Stomach smooth muscle (tissue), 2 donors: ENCODE results near the gene GTPBP2.
A peak's percentile ranks its signal among the peaks of the same experiment; 100 is the strongest.
"Not testable (repeated sequence)": the region's sequence is repeated elsewhere in the genome, so short reads cannot be mapped to it uniquely, and the experiment has no call there.

ENCODE experiments used
- H3K27ac ChIP-seq: one replicate; pipeline ENCODE4 v1.7.0; 2013; ENCODE audit warnings: mild to moderate bottlenecking, low read length, inconsistent platforms
- H3K27me3 ChIP-seq, 2 donors: one replicate each; pipeline ENCODE4 v1.7.0; 2013; ENCODE audit warnings: low read length in 2 of 2; ENCODE audit not compliant: insufficient read depth in 2 of 2, control insufficient read depth in 1 of 2
- H3K36me3 ChIP-seq, 2 donors: one replicate each; pipeline ENCODE4 v1.7.0; 2013; ENCODE audit warnings: low read length in 2 of 2; ENCODE audit not compliant: control insufficient read depth in 2 of 2, insufficient read depth in 2 of 2
- H3K4me1 ChIP-seq: one replicate; pipeline ENCODE4 v1.7.0; 2013; ENCODE audit warnings: low read length; ENCODE audit not compliant: control insufficient read depth, insufficient read depth
- H3K4me3 ChIP-seq, 2 donors: one replicate each; pipeline ENCODE4 v1.7.0; 2013; ENCODE audit warnings: low read length in 2 of 2
- H3K9ac ChIP-seq, 2 donors: one replicate each; pipeline ENCODE4 v1.7.0; 2013; ENCODE audit warnings: low read length in 2 of 2, mild to moderate bottlenecking in 1 of 2
- H3K9me3 ChIP-seq, 2 donors: one replicate each; pipeline ENCODE4 v1.7.0; 2013; ENCODE audit warnings: low read length in 2 of 2; ENCODE audit not compliant: control insufficient read depth in 2 of 2
- donor health status: healthy.
- donor health status: Pancreatic carcinoma.

Gene GTPBP2

DNA sequence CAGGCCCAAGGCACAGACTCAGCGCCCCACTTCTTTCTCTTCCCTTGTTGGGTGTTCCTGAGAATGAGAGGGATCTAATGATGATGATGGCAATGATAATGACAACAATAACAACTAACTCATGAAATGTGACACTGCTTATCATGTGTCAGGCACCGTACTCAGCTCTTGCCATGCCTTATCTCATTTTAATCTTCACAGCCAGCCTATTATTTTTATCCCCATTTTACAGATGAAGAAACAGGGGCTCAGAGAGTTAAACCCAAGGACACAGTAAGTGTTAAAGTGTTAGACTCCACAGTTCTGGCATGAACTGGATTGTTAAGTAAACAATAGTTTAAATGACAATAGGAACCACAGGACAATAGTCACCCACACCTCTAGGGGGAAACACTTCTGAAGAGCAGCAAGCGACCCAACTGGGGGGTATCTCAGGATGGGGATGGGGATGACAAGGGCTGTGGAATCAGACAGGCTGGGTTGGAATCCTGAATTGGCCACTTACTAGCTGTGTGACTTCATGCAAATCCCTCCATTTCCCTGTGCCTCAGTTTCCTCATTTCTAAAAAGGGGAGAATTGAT is 28.2 kb upstream of the GTPBP2 start:
- Histone ChIP-seq H3K36me3 (no peaks in the 10 kb centered on the region), H3K9me3 (no peaks in the 10 kb centered on the region), H3K9ac (no peak overlapping the region), H3K4me3 (no peak overlapping the region), H3K27ac (no peak overlapping the region), H3K27me3 (no peaks in the 10 kb centered on the region), H3K4me1 (no peaks in the 10 kb centered on the region)

DNA sequence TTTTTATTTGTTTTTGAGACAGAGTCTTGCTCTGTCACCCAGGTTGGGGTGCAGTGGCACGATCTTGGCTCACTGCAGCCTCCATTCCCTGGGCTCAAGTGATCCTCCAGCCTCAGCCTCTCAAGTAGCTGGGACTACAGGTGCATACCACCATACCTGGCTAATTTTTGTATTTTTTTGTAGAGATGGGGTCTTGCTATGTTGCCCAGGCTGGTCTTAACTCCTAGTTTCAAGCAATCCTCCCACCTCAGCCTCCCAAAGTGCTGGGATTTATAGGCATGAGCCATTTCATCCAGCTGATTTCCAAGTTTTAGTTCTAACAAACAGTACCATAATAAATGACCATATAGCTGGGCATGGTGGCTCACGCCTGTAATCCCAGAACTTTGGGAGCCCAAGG is 23.8 kb upstream of the GTPBP2 start:
- H3K27me3 ChIP-seq, H3K4me3 ChIP-seq, H3K27ac ChIP-seq, H3K36me3 ChIP-seq, H3K9ac ChIP-seq, H3K4me1 ChIP-seq, H3K9me3 ChIP-seq: not testable (repeated sequence)

DNA sequence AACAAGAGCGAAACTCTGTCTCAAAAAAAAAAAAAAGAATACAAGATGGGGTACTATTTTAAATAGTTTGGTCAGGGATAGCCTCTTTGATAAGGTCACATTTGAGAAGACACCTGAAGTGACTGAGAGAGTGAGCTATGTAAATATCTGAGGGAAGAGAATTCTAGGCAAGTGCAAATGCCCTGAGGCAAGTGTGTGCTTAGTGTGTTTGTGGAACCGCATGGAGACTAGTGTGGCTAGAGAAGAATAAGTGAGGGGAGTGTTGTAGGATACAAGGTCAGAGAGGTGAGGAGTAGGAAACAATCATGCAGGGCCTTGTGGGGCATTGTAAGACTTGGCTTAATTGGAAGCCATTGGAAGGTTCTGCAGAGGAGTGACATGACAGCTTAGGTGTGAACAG is 19.2 kb upstream of the GTPBP2 start:
- H3K27ac ChIP-seq: no peak overlapping the region
- H3K9me3 ChIP-seq: no peaks in the 10 kb centered on the region
- H3K9ac ChIP-seq: no peak overlapping the region
- no peak overlapping the region for H3K4me3 ChIP-seq
- H3K27me3 ChIP-seq: no peaks in the 10 kb centered on the region
- peaks cover 7% of the 10 kb centered on the region for H3K4me1 ChIP-seq
- no peaks in the 10 kb centered on the region for H3K36me3 ChIP-seq

DNA sequence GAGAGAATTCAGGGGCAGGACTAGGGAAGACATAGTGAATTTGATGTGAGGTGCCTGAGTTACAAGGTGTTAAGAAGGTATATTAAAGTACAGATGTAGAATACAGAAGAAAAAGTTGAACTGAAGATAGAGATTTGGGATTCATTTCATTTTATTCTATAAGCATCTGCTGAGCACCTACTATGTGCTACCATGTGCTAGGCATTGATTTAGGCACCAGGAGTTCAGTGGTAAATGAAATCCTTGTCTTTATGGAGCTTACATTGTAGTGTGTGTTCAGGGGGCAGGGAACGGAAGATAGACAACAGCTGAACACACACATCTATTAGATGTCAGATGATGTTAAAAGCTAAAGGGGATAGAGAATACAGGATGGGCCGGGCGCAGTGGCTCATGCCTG is 18.5 kb upstream of the GTPBP2 start:
- no peaks in the 10 kb centered on the region for H3K9me3 ChIP-seq
- H3K4me3 ChIP-seq: no peak overlapping the region
- no peaks in the 10 kb centered on the region for H3K36me3 ChIP-seq
- no peak overlapping the region for H3K27ac ChIP-seq
- H3K27me3 ChIP-seq: no peaks in the 10 kb centered on the region
- H3K4me1 ChIP-seq: peaks cover 7% of the 10 kb centered on the region
- H3K9ac ChIP-seq: no peak overlapping the region

DNA sequence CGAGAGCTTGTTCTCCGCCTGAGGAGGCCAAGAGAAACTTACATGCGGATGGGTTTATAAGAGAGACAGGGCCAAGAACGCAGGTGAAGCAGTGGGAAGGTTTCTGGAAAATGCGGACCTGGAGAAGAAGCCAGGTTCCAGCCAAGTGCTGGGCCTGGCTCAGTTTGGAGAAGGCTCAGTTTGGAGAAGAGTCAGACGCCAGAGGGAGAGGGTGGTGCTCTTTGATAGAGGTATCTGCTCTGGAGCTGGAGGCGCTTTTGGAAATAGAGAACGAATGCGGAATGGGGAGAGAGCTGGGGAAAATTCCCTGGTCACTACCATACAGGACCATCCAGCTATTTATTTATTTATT is 16.5 kb upstream of the GTPBP2 start:
- no peak overlapping the region for H3K27ac ChIP-seq
- H3K9me3 ChIP-seq: no peaks in the 10 kb centered on the region
- H3K4me1 ChIP-seq: peaks cover 7% of the 10 kb centered on the region
- H3K9ac ChIP-seq: no peak overlapping the region
- no peaks in the 10 kb centered on the region for H3K27me3 ChIP-seq
- H3K36me3 ChIP-seq: peaks cover 5 to 8% of the 10 kb centered on the region in 2 donors
- peak overlapping the region in 1 of 2 donors; percentile 67 for H3K4me3 ChIP-seq

DNA sequence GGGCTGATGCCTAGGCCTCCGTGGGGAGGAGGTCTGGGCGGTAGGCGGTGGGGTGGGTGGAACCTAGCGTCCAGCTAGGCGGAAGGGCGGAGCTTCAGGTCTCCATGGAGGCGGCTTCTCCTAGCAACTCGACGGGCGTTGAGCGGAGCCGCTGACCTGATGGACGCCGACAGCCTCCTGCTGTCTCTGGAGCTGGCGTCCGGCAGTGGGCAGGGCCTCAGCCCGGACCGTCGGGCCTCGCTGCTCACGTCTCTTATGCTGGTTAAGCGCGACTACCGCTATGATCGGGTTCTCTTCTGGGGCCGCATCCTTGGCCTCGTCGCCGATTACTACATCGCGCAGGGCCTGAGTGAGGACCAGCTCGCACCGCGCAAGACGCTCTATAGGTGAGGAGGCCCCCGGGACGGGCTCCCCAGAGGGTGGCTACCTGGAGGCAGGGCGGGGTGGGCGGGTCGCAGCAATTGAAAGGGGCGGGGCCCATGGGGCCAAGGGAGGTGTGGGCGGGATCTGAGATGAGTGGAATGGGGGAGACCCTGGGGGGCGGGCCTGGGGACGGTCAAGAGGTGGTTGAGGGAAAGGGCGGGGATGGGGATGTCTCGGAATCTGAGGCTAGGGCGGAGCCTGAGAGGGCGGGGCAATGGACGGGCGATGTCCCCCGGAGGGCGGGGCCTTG is 16.0 kb upstream of the GTPBP2 start, which contains the start of gene RSPH9:
Gene RSPH9 (plus strand): TSS at position 97 of the 673 bp plus-strand sequence. CDS start 63 bp downstream, at position 160.
- H3K36me3 ChIP-seq: peaks cover 10 to 13% of the 10 kb centered on the region in 2 donors
- peaks cover 7% of the 10 kb centered on the region for H3K4me1 ChIP-seq
- no peaks in the 10 kb centered on the region for H3K9me3 ChIP-seq
- H3K27me3 ChIP-seq: no peaks in the 10 kb centered on the region
- H3K27ac ChIP-seq: no peak within 1 kb of the TSS
- peak within 1 kb of the TSS; percentile 41 to 67 for H3K4me3 ChIP-seq
- no peak within 1 kb of the TSS for H3K9ac ChIP-seq

DNA sequence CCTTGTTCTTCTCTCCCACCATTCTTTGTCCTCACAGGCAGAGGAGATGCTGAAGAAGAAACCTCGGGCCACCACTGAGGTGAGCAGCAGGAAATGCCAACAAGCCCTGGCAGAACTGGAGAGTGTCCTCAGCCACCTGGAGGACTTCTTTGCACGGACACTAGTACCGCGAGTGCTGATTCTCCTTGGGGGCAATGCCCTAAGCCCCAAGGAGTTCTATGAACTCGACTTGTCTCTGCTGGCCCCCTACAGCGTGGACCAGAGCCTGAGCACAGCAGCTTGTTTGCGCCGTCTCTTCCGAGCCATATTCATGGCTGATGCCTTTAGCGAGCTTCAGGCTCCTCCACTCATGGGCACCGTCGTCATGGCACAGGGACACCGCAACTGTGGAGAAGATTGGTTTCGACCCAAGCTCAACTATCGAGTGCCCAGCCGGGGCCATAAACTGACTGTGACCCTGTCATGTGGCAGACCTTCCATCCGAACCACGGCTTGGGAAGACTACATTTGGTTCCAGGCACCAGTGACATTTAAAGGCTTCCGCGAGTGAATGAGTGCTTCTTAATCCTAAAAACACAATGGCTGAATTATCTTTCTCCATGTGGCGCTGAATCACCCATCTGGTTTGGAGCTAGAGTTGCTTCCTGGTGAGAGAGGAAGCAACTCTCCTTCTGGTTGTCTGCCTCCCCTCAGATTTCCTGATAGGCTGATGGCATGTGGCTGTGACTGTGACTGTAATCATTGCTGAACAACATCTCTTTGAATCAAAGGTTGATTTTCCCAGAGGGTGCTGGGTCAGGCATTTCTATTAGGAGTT is 11.1 kb upstream of the GTPBP2 start:
- H3K4me3 ChIP-seq: no peak overlapping the region
- H3K27ac ChIP-seq: no peak overlapping the region
- no peaks in the 10 kb centered on the region for H3K9me3 ChIP-seq
- H3K9ac ChIP-seq: no peak overlapping the region
- no peaks in the 10 kb centered on the region for H3K27me3 ChIP-seq
- peaks cover 24% of the 10 kb centered on the region for H3K4me1 ChIP-seq
- peaks cover 16 to 25% of the 10 kb centered on the region in 2 donors for H3K36me3 ChIP-seq

DNA sequence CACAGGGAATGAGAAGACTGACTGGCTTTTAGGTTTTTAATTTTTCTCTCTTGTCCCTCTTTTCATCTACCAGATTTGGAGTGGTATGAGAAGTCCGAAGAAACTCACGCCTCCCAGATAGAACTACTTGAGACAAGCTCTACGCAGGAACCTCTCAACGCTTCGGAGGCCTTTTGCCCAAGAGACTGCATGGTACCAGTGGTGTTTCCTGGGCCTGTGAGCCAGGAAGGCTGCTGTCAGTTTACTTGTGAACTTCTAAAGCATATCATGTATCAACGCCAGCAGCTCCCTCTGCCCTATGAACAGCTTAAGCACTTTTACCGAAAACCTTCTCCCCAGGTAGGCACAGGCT is 7.2 kb upstream of the GTPBP2 start:
- H3K27ac ChIP-seq: peak overlapping the region; percentile 78
- H3K36me3 ChIP-seq: peaks cover 11 to 21% of the 10 kb centered on the region in 2 donors
- peak overlapping the region; percentile 91 to 96 for H3K9ac ChIP-seq
- H3K4me3 ChIP-seq: peak overlapping the region; percentile 92 to 94
- H3K4me1 ChIP-seq: peaks cover 21% of the 10 kb centered on the region
- no peaks in the 10 kb centered on the region for H3K27me3 ChIP-seq
- no peaks in the 10 kb centered on the region for H3K9me3 ChIP-seq

DNA sequence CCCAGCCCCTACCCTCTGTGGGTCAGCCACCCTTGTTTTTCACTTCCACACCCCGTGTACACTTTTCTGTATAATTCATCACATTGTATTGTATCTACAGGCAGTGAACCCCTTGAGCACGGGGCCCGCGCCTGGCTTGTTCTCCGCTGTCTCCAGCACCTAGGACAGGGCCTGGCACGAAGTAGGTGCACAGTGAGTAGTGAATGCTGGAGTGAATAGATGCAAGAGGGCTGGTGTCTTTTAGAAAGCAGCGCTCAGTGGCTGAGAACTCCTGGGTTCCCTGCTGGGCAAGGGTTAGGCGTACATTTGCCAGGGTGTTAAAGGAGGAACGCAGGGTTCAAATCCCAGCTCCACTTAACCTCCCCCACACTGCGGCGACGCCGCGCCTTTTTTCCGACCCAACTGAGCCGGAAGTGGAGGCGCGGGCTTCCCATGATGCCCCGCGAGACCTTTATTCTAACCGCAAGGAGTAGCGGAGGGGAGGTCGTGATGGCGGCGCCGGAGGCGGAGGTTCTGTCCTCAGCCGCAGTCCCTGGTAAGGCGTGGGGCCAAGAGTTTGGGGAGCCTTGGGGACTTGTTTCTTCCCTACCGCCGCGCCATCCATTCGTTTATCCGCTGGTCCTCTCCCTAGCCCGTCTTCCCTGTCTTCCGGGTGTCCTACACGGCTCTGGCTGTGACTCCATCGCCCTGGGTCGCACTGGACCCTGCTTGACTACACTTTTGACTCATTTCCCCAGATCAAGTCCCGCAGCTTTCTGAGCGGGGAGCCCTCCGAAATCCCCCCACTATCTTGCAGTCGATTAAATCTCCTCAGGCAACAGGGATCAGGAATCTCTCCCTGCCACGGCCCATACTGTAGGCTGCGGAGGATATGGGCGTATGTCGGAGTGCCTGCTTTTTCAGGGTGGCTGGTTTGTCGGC is 6.6 kb upstream of the GTPBP2 start, which contains the start of gene MAD2L1BP:
Gene MAD2L1BP (plus strand): TSS at position 454 of the 921 bp plus-strand sequence. CDS start 36 bp downstream, at position 490.
- H3K36me3 ChIP-seq: peaks cover 11 to 18% of the 10 kb centered on the region in 2 donors
- H3K9me3 ChIP-seq: no peaks in the 10 kb centered on the region
- H3K27ac ChIP-seq: peak within 1 kb of the TSS; percentile 78
- peaks cover 21% of the 10 kb centered on the region for H3K4me1 ChIP-seq
- H3K27me3 ChIP-seq: no peaks in the 10 kb centered on the region
- H3K9ac ChIP-seq: peak within 1 kb of the TSS; percentile 91 to 96
- H3K4me3 ChIP-seq: peak within 1 kb of the TSS; percentile 92 to 94

DNA sequence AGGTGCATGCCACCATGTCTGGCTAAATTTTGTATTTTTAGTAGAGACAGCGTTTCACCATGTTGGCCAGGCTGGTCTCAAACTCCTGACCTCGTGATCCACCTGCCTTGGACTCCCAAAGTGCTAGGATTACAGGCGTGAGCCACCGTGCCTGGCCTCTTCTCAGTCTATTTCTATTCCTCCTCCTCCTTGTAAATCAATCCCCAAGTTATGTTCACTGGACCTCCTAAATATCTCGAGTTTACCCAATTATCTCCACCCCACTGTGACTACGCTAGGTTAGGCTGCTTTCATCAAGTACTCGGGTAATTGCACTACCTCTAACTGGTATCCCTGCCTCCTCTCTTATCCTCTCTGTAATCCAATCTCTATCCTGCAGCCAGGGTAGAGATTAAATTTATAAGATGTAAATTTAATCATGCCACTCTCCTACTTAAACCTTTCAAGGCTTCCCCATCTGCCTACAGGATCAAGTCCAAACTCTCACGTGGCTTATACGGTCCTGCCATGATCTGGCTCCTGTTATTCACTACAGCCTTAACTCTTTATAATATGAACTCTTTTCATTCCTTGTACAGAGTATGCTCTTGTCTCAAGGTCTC is 5.7 kb upstream of the GTPBP2 start:
- Histone ChIP-seq H3K27ac (peak overlapping the region; percentile 78), H3K27me3 (no peaks in the 10 kb centered on the region), H3K4me1 (peaks cover 27% of the 10 kb centered on the region), H3K4me3 (peak overlapping the region; percentile 92 to 94), H3K9me3 (no peaks in the 10 kb centered on the region), H3K9ac (no peak overlapping the region), H3K36me3 (peaks cover 3 to 10% of the 10 kb centered on the region in 2 donors)
